GM23248 (cell line): ENCODE data around the gene OR2V2.

Experiments used
- EZH2 ChIP-seq: fragments of 200-600 bp; sonication (generic); IDR thresholded peaks from 2 replicates; pipeline ENCODE4 v1.6.1; 2018; ENCODE audit warnings: antibody characterized with exemption, mild to moderate bottlenecking; ENCODE audit not compliant: insufficient read depth, poor library complexity, severe bottlenecking
- EZH2phosphoT487 ChIP-seq: fragments of 200-600 bp; sonication (generic); IDR thresholded peaks from 2 replicates; pipeline ENCODE4 v1.6.1; 2018; ENCODE audit warnings: antibody characterized with exemption, moderate library complexity, mild to moderate bottlenecking, low read depth; ENCODE audit not compliant: insufficient read depth

GRCh38 chr5:181204113-181204825, 56.9 kb downstream of the OR2V2 start:
- TF ChIP-seq EZH2 (no peak), EZH2phosphoT487 (no peak)
